Brain microvascular endothelial cell (primary cell): ENCODE data around the gene MYDGF.

Source experiments
- DNase-seq: peaks from one replicate; pipeline ENCODE4 v3.0.0-alpha.2; 2020
- H3K27ac ChIP-seq: fragments of 250-450 bp; sonication (Bioruptor Pico); 2 replicates; pipeline ENCODE4 v1.5.1; 2020; ENCODE audit warnings: mild to moderate bottlenecking, moderate library complexity
- H3K27me3 ChIP-seq: fragments of 250-450 bp; sonication (Bioruptor Pico); replicated peaks from 2 replicates; pipeline ENCODE4 v1.5.1; 2020; ENCODE audit warnings: mild to moderate bottlenecking
- H3K36me3 ChIP-seq: fragments of 250-450 bp; sonication (Bioruptor Pico); replicated peaks from 2 replicates; pipeline ENCODE4 v1.5.1; 2020; ENCODE audit warnings: mild to moderate bottlenecking
- H3K4me3 ChIP-seq: 2 replicates; pipeline ENCODE4 v1.5.1; 2011; ENCODE audit warnings: low read depth, mild to moderate bottlenecking, control low read depth, low read length, moderate library complexity
- CTCF ChIP-seq: IDR thresholded peaks from 2 replicates; pipeline ENCODE4 v1.5.1; 2011; ENCODE audit warnings: low read depth, mild to moderate bottlenecking, moderate library complexity, low read length, control low read depth, inconsistent platforms; ENCODE audit errors: missing control alignments
- in situ Hi-C: cut with HindIII; loops from 2 replicates; pipeline ENCODE4 v1.10.0; 2017; ENCODE audit warnings: low sequenced_read_pairs, low pct_ligation_motif_present

Gene MYDGF

GRCh38 chr19:4697304-4697703 is 27.2 kb upstream of the MYDGF start:
- H3K27ac ChIP-seq = peak overlapping the region; percentile 61
- in situ Hi-C loops = no loop called here
- H3K27me3 ChIP-seq = no peaks in the 10 kb centered on the region
- peaks cover 88% of the 10 kb centered on the region for H3K36me3 ChIP-seq
- DNase-seq = no peak
- TF ChIP-seq CTCF = no peak
- H3K4me3 ChIP-seq = no peak overlapping the region

- in situ Hi-C loops = no loop called here
- Histone ChIP-seq H3K36me3 (peaks cover 83% of the 10 kb centered on the region), H3K4me3 (no peak overlapping the region), H3K27ac (peak overlapping the region; percentile 89), H3K27me3 (no peaks in the 10 kb centered on the region)
- no peak for DNase-seq
- TF ChIP-seq CTCF = no peak
Measured at GRCh38 chr19:4695224-4695731, 25.1 kb upstream of the MYDGF start.

GRCh38 chr19:4694211-4694987 is 24.3 kb upstream of the MYDGF start:
- in situ Hi-C loops = no loop called here
- Histone ChIP-seq H3K36me3 (peaks cover 83% of the 10 kb centered on the region), H3K4me3 (no peak overlapping the region), H3K27me3 (no peaks in the 10 kb centered on the region), H3K27ac (peak overlapping the region; percentile 89)
- DNase-seq = peak; percentile 96
- TF ChIP-seq CTCF = no peak

GRCh38 chr19:4693471-4694121 is 23.5 kb upstream of the MYDGF start:
- TF ChIP-seq CTCF = no peak
- DNase-seq = no peak
- peaks cover 83% of the 10 kb centered on the region for H3K36me3 ChIP-seq
- no peaks in the 10 kb centered on the region for H3K27me3 ChIP-seq
- in situ Hi-C loops = no loop called here
- peak overlapping the region; percentile 89 for H3K27ac ChIP-seq
- H3K4me3 ChIP-seq = no peak overlapping the region

- Histone ChIP-seq H3K36me3 (peaks cover 83% of the 10 kb centered on the region), H3K27ac (no peak overlapping the region), H3K27me3 (no peaks in the 10 kb centered on the region), H3K4me3 (no peak overlapping the region)
- no peak for DNase-seq
- TF ChIP-seq CTCF = no peak
- in situ Hi-C loops = no loop called here
Measured at GRCh38 chr19:4693078-4693350, 22.9 kb upstream of the MYDGF start.
